Duodenal mucosa (tissue), 2 donors: ENCODE results near the gene ZNF219.
"Not testable (repeated sequence)": the region's sequence is repeated elsewhere in the genome, so short reads cannot be mapped to it uniquely, and the experiment has no call there.

ENCODE experiments used
- H3K27ac ChIP-seq: one replicate; pipeline ENCODE4 v1.7.0; 2013; ENCODE audit warnings: low read depth, low read length
- H3K27me3 ChIP-seq, 2 donors: one replicate each; pipeline ENCODE4 v1.7.0; 2013; ENCODE audit warnings: low read length in 2 of 2, control low read depth in 1 of 2; ENCODE audit not compliant: insufficient read depth in 2 of 2, control insufficient read depth in 1 of 2
- H3K36me3 ChIP-seq, 2 donors: one replicate each; pipeline ENCODE4 v1.7.0; 2013; ENCODE audit warnings: low read length in 2 of 2, control low read depth in 1 of 2; ENCODE audit not compliant: insufficient read depth in 2 of 2, control insufficient read depth in 1 of 2
- H3K4me1 ChIP-seq, 2 donors: one replicate each; pipeline ENCODE4 v1.7.0; 2013; ENCODE audit warnings: low read length in 2 of 2, control low read depth in 1 of 2; ENCODE audit not compliant: insufficient read depth in 2 of 2, control insufficient read depth in 1 of 2
- H3K4me3 ChIP-seq, 2 donors: one replicate each; pipeline ENCODE4 v1.7.0; 2013; ENCODE audit warnings: low read length in 2 of 2, low read depth in 1 of 2
- H3K9ac ChIP-seq, 2 donors: one replicate each; pipeline ENCODE4 v1.7.0; 2013; ENCODE audit warnings: low read length in 2 of 2, low read depth in 1 of 2
- H3K9me3 ChIP-seq, 2 donors: one replicate each; pipeline ENCODE4 v1.7.0; 2013; ENCODE audit warnings: low read length in 2 of 2, control low read depth in 1 of 2; ENCODE audit not compliant: control insufficient read depth in 1 of 2

Gene ZNF219

DNA sequence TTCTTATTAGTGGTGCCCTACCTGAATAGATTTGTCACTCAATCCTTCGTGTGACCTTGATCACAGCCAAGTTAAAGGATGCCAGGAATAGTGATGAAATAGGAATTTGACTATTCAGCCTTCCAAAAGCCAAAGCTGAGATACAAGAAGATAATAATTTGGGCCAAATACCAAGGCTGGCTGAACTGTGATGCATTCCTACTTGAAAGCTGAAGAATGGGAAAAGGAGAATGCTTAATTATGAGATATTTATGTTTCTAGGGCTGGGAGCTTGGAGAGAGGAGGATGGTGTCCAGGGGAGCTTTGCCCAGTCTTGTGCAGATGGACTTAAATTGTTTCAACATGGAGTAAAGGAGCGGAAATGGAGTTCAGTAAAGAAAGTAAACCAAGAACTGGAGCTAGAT is 51.1 kb downstream of the ZNF219 start:
- Histone ChIP-seq H3K9me3 (no peaks in the 10 kb centered on the region), H3K4me1 (peaks cover 10 to 14% of the 10 kb centered on the region in 2 donors), H3K27ac (no peak overlapping the region), H3K4me3 (no peak overlapping the region), H3K36me3 (no peaks in the 10 kb centered on the region), H3K27me3 (no peaks in the 10 kb centered on the region), H3K9ac (no peak overlapping the region)

DNA sequence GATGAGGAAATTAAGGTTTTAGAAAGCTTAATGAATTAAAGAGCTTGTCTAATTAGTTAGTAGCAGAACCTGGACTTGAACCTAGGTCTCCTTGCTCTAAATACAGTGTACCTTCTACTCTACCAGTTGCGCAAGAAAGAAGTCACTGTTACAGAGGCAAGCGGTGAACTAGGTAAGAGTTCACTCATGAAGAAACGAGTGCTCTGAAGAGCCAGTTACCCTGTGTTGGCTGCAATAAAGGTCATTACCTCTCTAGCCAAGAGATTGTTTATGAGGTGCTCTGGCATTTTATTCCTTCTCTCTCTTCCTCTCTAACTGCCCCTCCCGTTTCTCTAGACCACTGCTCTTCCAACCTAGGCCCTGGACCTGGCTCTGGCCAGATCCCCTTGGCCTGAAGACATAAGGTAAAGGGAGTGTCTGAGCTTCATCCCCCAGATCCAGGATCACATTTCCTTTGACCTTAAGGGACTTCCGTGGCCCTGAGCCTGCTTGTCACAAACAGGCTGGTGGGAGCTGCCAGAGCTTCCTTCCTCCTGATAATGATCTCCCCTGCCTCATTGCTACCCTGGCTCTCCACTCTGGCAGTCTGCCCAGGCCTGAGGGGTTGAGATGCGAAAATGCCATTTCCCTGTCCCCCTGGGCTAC is 54.4 kb downstream of the ZNF219 start:
- Histone ChIP-seq H3K27me3 (no peaks in the 10 kb centered on the region), H3K36me3 (no peaks in the 10 kb centered on the region), H3K9me3 (no peaks in the 10 kb centered on the region), H3K4me1 (peaks cover 20 to 24% of the 10 kb centered on the region in 2 donors), H3K4me3 (no peak overlapping the region), H3K27ac (no peak overlapping the region), H3K9ac (no peak overlapping the region)

DNA sequence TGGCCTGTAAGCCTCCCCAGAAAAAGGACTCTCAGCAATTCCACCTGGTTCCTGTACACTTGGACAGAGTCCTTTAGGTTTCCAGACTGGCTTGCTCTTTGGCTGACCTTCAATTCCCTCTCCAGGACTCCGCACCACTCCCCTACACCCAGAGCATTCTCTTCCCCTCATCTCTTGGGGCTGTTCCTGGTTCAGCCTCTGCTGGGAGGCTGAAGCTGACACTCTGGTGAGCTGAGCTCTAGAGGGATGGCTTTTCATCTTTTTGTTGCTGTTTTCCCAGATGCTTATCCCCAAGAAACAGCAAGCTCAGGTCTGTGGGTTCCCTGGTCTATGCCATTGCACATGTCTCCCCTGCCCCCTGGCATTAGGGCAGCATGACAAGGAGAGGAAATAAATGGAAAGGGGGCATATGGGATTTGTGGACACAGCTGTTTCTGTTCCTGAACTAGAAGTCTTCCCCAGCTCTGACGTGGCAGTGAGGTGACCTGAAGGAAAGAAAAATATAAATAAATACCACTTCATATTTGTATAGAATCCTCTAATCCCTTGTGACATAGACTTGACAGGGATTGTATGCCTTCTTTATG is 55.0 kb downstream of the ZNF219 start:
- no peak overlapping the region for H3K27ac ChIP-seq
- H3K9me3 ChIP-seq, result no peaks in the 10 kb centered on the region
- H3K4me1 ChIP-seq, result peaks cover 26 to 30% of the 10 kb centered on the region in 2 donors
- no peak overlapping the region for H3K4me3 ChIP-seq
- no peaks in the 10 kb centered on the region for H3K36me3 ChIP-seq
- H3K9ac ChIP-seq, result no peak overlapping the region
- H3K27me3 ChIP-seq, result no peaks in the 10 kb centered on the region

DNA sequence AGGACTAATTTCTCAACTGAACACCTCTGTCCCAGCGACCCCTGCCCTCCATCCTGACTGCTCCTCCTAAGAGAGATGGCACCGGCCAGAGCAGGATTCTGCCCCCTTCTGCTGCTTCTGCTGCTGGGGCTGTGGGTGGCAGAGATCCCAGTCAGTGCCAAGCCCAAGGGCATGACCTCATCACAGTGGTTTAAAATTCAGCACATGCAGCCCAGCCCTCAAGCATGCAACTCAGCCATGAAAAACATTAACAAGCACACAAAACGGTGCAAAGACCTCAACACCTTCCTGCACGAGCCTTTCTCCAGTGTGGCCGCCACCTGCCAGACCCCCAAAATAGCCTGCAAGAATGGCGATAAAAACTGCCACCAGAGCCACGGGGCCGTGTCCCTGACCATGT is 55.5 kb downstream of the ZNF219 start:
- no peaks in the 10 kb centered on the region for H3K36me3 ChIP-seq
- no peaks in the 10 kb centered on the region for H3K9me3 ChIP-seq
- no peak overlapping the region for H3K9ac ChIP-seq
- peaks cover 31 to 35% of the 10 kb centered on the region in 2 donors for H3K4me1 ChIP-seq
- H3K27me3 ChIP-seq, result no peaks in the 10 kb centered on the region
- H3K27ac ChIP-seq, result no peak overlapping the region
- H3K4me3 ChIP-seq, result no peak overlapping the region

DNA sequence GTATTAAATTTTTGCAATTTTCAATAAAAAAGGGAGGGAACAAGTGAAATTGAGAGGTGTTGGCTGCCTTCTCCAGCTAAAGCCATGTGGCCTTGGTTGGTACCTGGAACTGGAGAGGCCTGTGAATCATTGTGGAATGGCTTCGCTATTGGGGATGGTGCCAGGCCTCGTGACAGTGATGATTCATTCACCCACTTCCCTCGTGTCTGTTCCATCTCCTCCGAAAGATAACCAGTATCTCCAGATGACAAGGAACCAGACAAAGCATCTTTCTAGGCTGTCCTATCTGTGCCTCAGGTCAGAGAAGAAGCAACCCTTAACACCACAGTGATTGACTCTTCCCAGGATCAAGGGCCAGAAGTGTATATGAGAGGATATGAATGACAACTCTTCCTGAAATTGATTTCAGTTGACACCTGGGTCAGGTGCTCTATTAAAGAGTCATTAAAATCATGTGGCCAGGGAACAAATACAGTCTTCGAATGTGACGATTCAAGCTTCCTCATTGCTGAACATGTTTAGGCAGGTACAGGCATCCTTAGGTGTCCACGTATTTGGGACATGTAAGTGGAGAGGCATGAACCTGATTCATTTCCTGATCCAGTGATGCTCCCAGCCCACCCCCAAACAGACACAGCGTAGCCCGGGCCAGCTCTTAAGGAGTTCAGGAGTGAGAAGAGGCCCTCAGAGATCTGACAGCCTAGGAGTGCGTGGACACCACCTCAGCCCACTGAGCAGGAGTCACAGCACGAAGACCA is 56.6 kb downstream of the ZNF219 start, which contains the start of gene RNASE7:
TSS of gene RNASE7 (plus strand) at position 687 of the 758 bp plus-strand sequence. CDS start 631 bp downstream, outside the sequence.
- no peak within 1 kb of the TSS for H3K9ac ChIP-seq
- peaks cover 33 to 38% of the 10 kb centered on the region in 2 donors for H3K4me1 ChIP-seq

DNA sequence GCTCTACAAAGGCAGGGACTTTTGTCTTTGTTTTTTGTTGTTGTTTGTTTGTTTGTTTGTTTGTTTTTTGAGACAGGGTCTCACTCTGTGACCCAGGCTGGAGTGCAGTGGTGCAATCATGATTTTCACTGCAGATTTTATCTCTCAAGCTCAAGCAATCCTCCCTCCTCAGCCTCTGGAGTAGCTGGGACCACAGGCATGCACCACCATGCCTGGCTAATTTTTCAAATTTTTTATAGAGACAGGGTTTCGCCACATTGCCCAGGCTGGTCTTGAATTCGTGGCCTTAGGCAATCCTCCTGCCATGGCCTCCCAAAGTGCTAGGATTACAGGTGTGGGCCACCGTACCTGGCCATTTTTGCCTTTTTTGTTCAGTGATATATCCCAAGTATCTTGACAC is 57.5 kb downstream of the ZNF219 start:
- not testable (repeated sequence) for H3K27me3 ChIP-seq, H3K36me3 ChIP-seq, H3K9me3 ChIP-seq, H3K27ac ChIP-seq, H3K4me3 ChIP-seq, H3K9ac ChIP-seq
- H3K4me1 ChIP-seq, result peaks cover 33 to 38% of the 10 kb centered on the region in 2 donors

More for the DNA sequence above, 56.6 kb downstream of the ZNF219 start, which contains the start of gene RNASE7:
- H3K36me3 ChIP-seq, result no peaks in the 10 kb centered on the region
- no peak within 1 kb of the TSS for H3K27ac ChIP-seq
- H3K27me3 ChIP-seq, result no peaks in the 10 kb centered on the region
- H3K4me3 ChIP-seq, result no peak within 1 kb of the TSS
- no peaks in the 10 kb centered on the region for H3K9me3 ChIP-seq

DNA sequence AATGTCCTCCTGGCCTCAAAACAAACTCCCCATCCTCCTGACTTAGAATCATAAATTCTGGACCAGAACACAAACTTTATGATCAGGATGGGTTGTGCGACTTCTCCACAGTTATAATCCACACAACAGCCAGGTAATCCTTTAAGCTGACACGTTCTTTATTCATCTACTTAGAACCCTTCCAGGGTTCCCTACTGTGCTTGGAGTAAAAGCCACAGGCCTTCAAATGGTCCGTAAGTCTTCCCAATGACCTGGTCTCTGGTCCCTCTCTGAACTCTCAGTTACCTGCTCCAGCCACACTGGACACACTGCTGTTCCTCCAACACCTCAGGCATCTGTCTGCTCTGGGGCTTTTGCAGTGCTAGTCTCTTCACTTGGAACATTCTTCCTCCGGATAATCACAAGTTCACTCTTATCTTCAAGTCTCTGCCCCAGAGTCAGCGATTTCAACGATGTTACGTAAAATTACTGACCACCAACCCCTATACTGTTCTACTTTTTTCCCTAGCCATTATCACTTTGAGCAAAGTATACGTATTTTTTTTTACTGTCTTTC is 58.0 kb downstream of the ZNF219 start:
- Histone ChIP-seq H3K9me3 (no peaks in the 10 kb centered on the region), H3K9ac (no peak overlapping the region), H3K36me3 (no peaks in the 10 kb centered on the region), H3K27ac (no peak overlapping the region), H3K27me3 (no peaks in the 10 kb centered on the region), H3K4me3 (no peak overlapping the region), H3K4me1 (peaks cover 33 to 38% of the 10 kb centered on the region in 2 donors)
